Hematopoietic multipotent progenitor cell treated with erythropoietin and hydrocortisone succinate and interleukin-3 and kit ligand, for 4 days (in vitro differentiated cells): ENCODE measurements around the gene MED22.
A peak's percentile ranks its signal among the peaks of the same experiment; 100 is the strongest.
"Not testable (repeated sequence)": the region's sequence is repeated elsewhere in the genome, so short reads cannot be mapped to it uniquely, and the experiment has no call there.

ENCODE experiments used
- DNase-seq: peaks from one replicate; pipeline ENCODE4 v3.0.0-alpha.2; 2015

Gene MED22

GRCh38 chr9:133354766-133355165 lies 6.8 kb upstream of the MED22 start:
- DNase-seq: no peak

- DNase-seq: peak; percentile 25
Observed at GRCh38 chr9:133353548-133353947, 5.6 kb upstream of the MED22 start.

DNA sequence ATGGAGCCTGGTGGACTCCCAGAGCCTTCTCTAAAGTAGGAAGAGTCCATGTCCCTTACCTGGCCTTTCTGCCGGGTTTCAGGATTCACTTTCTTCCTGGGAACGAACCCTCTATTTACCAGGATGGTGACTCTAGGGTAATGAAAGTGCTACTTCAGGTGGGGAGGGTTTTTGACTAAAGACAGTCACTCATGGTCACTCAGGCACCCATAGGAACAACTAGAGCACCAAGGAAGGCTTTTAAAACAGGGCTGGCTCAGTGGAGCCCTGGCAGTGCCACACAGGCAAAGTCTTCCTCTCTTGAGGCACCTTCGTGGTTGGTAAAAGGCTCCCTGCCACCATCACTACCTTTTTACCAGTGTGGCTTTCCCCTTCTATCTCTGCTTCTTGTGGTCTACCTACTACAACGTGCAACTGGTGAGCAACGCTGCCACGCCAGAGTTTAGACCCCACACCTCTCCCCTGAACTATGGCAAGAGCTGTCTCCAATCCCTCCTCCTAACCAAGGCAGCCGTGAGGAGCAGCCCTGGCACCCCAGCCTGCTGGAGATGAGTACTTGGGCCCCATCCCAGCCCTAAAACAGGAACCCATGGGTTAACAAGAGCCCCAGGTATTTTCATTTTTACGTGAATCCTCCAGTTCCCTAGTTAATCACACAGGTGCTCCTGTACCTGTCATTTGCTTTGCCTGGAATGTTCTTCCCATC lies 4.9 kb upstream of the MED22 start:
- DNase-seq: peak; percentile 24

DNA sequence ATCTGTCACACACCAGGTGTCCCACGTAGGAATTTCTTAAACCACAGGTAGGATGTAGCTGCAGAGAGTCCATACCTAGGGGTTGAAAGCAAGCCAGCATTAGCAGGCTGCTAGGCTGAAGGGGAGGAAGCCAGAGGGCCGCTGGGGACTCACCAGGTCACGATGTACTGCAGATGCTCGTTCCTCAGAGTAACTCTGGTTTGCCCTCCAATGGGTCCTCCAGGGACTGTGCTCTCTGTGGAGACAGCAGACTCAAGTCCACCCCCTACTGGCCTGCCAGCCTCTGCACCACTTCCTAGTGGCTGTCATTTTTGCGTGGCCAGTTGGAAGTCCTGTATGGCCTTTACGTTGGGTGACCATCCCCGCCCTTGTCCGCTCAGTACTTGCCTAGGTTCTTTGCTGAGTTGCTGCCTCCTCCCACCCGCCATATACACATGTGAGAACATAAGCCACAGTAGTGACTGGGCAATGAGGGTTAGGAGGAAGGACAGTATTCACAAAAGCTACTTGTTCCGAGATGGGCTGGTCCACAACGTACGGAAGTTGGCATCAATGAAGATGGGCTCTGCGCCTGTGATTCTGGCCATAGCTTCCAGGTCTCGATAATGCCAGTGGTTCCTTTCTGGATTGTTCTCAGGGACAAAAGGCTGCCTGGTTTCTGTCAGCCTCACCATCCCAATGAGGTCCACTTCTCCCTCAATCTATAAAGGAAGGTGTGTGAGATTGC lies 4.1 kb upstream of the MED22 start:
- peak; percentile 91 for DNase-seq

- no peak for DNase-seq
Observed at GRCh38 chr9:133351526-133351907, 3.6 kb upstream of the MED22 start.

DNA sequence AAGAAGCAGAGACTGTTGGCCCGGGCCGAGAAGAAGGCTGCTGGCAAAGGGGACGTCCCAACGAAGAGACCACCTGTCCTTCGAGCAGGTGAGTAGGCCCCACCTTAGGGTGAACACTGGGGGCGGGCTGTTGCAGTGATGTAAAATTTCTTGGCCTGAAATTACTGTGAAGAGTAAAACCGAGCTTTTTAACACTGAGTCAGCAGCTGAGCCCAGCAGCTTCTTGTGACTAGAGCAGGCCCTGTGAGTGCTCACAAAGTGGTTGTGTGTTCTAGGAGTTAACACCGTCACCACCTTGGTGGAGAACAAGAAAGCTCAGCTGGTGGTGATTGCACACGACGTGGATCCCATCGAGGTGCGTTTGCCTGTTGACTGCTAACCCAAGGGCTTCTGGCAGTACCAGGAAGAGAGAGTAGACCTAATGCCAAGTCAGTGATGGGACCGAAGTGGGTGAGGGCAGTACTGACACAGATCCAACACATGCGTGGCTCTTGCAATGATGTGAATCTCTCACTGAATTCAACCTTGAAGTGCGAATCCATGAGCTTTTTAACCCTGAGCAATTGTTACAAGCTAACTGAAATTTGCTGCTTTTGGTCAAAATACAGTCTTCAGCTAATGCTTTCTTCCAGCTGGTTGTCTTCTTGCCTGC lies 2.2 kb upstream of the MED22 start:
- no peak for DNase-seq

DNA sequence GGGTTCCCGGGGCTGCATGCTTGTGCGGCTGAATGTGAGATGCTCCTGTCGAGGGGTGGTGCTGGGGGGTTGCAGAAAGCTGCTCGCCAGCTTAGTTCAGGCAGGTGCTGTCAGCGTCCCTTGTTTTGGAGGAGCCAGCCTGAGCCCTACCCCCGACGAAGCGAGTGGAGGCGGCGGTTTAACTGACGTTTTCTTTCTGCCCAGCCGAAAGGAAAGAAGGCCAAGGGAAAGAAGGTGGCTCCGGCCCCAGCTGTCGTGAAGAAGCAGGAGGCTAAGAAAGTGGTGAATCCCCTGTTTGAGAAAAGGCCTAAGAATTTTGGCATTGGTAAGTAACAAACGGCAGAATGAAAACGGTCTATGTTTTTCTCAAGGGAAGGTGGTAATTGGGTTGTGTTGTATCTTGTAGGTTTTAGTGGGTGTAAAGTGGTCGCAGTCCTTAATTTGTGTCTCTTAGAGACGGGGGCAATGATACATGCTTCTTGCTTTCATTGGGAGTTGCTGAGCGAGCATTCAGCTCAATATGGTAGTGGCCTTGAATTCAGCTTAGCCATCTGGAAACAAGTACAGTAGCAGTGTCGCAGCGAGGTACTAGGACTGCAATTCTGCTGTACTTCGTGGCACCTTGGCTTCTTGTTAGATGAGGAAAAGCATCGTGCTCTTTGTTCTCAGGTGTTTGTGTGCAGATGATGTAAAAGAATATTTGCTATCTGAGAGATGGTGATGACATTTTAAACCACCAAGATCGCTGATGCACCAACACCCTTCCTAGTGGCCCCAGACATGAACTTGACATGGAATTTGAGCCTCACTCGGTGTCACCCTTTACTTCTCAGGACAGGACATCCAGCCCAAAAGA lies 1.0 kb upstream of the MED22 start:
- no peak for DNase-seq

- DNase-seq: peak; percentile 73
Observed at GRCh38 chr9:133347515-133347984, 381 bp downstream of the MED22 start.

DNA sequence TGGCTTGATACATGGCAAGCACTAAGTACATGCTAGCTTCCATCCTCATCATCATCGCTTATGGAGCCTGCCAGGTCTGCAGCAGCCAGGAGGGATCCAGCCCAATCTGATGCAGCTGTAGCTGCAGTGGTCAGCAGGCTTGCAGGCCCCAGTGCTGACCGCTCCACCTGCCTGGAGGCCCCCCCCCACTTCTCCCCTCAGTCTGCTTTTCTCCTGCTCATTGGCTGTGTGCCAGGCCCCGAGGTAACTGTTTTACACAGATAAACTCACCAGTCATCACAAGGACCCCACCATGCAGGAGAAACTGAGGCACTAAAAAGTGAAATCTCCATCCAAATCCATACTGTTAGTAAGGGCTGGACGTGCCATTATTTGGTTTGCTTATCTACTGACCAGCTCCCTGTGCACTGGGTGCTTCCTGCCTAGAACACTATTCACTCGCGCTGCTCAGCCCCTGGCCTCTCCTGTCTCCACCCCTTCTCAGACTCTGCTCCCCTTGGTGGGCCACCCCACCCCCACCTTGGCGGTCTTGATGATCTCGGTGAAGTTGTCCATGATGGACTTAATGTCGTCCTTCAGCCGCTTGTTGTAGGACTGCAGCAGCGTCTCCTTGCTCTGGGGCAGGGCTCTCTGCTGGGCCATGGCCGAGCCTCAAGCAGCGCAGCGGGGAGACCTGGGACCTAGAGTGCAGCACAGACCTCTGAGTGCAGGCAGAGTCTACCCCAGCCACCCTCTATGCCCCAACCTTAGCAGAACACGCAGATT lies 1.7 kb downstream of the MED22 start:
- DNase-seq: no peak

DNA sequence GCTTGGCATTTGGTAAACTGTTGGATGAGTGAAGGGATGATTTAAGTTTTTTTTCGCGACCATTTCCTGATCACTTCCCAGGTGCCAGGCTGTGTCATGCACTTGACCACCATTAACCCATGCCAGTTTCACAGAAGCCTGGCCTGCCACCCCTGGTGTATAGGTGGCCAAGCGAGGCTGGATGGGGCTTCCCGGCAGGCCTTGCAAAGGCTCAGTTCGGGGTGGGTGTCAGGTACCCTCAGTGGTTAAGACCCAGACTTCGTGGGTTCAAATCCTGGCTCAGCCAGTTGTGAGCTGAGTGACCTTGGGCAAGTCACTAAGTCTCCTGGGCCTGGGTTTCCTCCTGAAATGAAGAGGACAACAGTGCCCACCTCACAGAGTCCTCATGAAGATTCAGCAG lies 2.3 kb downstream of the MED22 start:
- DNase-seq: no peak

GRCh38 chr9:133344979-133345378 lies 3.0 kb downstream of the MED22 start:
- DNase-seq: no peak

DNA sequence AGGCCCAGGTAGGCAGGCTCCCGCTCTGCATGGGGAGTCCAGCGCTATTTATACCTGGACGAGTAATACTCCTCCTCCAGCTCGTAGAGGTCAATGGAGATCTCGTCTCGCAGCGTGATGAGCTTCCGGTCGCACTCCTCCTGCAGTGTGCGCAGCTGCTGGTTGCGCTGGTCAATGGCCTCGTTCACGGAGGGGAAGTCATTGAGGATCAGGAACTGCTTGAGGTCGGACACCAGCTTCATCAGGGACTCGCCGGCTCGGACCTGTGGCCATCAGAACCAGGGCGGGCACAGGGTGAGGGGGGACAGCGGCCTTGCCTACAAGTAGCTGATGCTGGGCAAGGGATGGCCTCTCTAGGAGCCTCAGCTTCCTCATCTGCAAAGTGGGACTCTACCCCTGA lies 3.9 kb downstream of the MED22 start:
- DNase-seq: no peak

GRCh38 chr9:133342570-133342969 lies 5.4 kb downstream of the MED22 start:
- peak; percentile 62 for DNase-seq

GRCh38 chr9:133342069-133342406 lies 5.9 kb downstream of the MED22 start:
- DNase-seq: no peak

- DNase-seq: peak; percentile 88
Observed at GRCh38 chr9:133341369-133342068, 6.4 kb downstream of the MED22 start.

GRCh38 chr9:133340916-133341315 lies 7.0 kb downstream of the MED22 start:
- DNase-seq: no peak

DNA sequence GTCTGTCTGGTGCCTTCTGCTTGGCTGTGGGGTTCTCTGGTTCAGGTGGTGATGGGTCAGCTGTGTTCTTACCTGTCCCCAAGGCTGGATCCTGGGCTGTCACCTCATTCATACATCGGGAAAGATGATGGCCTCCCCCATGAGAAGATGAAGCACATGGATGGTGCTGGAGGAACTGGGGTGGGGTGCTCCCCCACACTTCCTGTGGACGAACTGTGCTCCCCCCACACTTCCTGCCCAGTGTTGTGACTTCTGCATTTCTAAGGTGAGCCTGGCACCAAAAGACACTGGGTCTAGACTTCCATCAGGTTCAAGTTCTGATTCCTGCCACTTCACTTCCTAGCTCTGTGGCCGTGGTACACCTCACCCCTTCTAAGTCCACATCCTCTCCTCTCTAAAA lies 7.7 kb downstream of the MED22 start:
- DNase-seq: peak; percentile 74

DNA sequence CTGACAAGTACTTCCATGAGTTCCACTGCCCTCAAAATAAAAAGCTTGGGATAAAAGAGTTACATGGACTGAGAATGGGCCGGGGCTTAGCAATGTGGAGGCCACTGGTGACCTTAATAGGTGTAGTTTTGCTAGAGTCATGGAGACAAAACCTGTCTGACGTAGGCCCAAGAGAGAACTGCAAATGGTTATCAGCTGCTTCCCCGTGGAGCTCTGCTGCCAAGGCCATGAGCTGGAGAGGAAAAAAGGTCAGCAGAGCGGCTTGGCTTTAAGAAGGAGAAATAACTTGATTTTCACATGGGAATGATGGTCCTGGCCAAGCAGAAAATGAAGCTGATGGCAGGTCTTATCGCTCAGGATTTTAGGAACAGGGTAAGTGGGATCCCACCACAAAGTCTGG lies 8.3 kb downstream of the MED22 start:
- no peak for DNase-seq

DNA sequence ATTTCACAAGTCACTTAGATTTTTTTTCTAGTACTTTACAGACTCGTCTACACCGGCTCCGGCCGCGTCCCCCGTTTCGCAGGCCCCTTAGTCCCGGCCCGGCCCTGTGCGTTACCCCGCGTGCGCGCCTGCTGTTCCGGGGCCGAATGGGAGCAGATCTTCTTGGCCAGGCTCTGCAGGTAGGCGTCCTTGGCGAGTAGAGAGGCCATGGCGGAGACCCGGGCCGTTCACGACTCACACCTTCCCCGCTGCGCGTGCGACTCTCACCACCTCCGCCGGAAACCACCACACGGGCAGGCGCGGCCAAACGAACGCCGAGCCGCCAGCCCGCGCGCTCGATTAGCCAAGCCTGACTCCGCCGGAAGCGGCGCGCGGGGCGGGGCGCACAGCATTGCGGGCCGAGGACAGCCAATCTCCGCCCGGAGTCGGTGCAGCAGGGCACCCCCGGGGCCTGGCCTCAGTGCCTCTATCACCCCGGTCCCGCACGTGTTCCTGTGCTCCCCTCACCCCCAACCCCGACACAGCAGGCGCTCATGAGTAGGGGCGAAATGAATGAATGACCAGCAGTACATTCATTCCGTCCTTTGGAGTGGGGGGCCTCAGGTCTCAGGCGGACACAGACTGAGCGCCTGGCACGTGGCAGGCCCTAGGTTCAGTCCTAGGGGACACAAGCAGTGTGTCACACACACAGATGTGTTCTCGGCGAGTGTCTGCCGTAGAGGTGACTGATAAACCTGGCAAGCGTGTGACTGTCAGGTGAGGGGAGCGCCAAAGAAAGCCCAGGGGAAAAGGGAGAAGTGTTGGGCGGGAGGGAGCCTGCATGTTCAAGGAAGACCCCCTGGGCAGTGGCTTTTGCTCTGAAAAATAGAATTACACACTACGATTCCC lies 11.8 kb downstream of the MED22 start, which contains the start of gene SURF6:
SURF6 (minus strand) TSS at position 265 of the 888 bp plus-strand sequence; CDS start at position 209, 56 bp downstream.
- DNase-seq: peak; percentile 97

- DNase-seq: not testable (repeated sequence)
Observed at GRCh38 chr9:133334888-133335287, 13.0 kb downstream of the MED22 start.
